A549 (cell line): ENCODE results near the gene PRKAR1A.

Experiments
- CHD2 ChIP-seq: fragments of 150-350 bp; IDR thresholded peaks from 2 replicates; pipeline ENCODE4 v1.6.1; 2014; ENCODE audit warnings: low read length; ENCODE audit not compliant: partially characterized antibody
- CTCF ChIP-seq: fragments of >200 bp; sonication (Bioruptor Twin); formaldehyde crosslinking; IDR thresholded peaks from 3 replicates; pipeline ENCODE4 v1.5.1; 2016
- EP300 ChIP-seq, 2 experiments: fragments of >200 bp; sonication (Bioruptor Twin); formaldehyde crosslinking; IDR thresholded peaks; 2 replicates in 1 of 2; 3 replicates in 1 of 2; pipeline ENCODE4 v1.6.1; 2016 to 2017
- HDAC2 ChIP-seq: fragments of 200-600 bp; sonication (generic); IDR thresholded peaks from 2 replicates; pipeline ENCODE4 v1.6.1; 2016
- MAFK ChIP-seq: fragments of 450-650 bp; IDR thresholded peaks from 2 replicates; pipeline ENCODE4 v1.6.1; 2014; ENCODE audit not compliant: partially characterized antibody
- MAZ ChIP-seq: fragments of 150-350 bp; IDR thresholded peaks from 2 replicates; pipeline ENCODE4 v1.6.1; 2014; ENCODE audit warnings: antibody characterized with exemption, low read depth, low read length, borderline replicate concordance
- POLR2A ChIP-seq: IDR thresholded peaks from 2 replicates; pipeline ENCODE4 v1.6.1; 2012; ENCODE audit warnings: mild to moderate bottlenecking, low read length
- POLR2AphosphoS2 ChIP-seq: conservative IDR thresholded peaks from 2 replicates; pipeline ENCODE4 v1.6.1; 2012; ENCODE audit warnings: low read length, improper control_type of control experiment, inconsistent platforms
- RAD21 ChIP-seq, 2 experiments: fragments of >200 bp in 1 of 2; sonication (Bioruptor Twin) in 1 of 2; formaldehyde crosslinking in 1 of 2; IDR thresholded peaks in 1 of 2; conservative IDR thresholded peaks in 1 of 2; 2 replicates in 1 of 2; 3 replicates in 1 of 2; pipeline ENCODE4 v1.6.1; 2012 to 2018; ENCODE audit warnings: inconsistent platforms in 1 of 2
- RCOR1 ChIP-seq: fragments of 150-350 bp; IDR thresholded peaks from 2 replicates; pipeline ENCODE4 v1.6.1; 2014; ENCODE audit warnings: antibody characterized with exemption, low read length, low read depth
- REST ChIP-seq: fragments of 200-600 bp; sonication (generic); IDR thresholded peaks from 2 replicates; pipeline ENCODE4 v1.6.1; 2016; ENCODE audit warnings: antibody characterized with exemption, mild to moderate bottlenecking, moderate library complexity
- RFX5 ChIP-seq: fragments of 450-650 bp; IDR thresholded peaks from 2 replicates; pipeline ENCODE4 v1.7.1; 2014; ENCODE audit warnings: antibody characterized with exemption, mild to moderate bottlenecking, moderate library complexity
- SMC3 ChIP-seq: fragments of >200 bp; sonication (Bioruptor Twin); formaldehyde crosslinking; IDR thresholded peaks from 3 replicates; pipeline ENCODE4 v1.6.1; 2018; ENCODE audit warnings: inconsistent platforms
- TP53 ChIP-seq: fragments of 250-450 bp; sonication (Bioruptor Pico); IDR thresholded peaks from 2 replicates; pipeline ENCODE4 v1.5.0; 2021; ENCODE audit warnings: mild to moderate bottlenecking, moderate library complexity

- TF ChIP-seq EP300 (IDR thresholded peaks at IDR 0.05) (no peak), CHD2 (no peak), CTCF (no peak), TP53 (CRISPR knock-in tag) (no peak), SMC3 (no peak), POLR2A (no peak), RAD21 (conservative IDR thresholded peaks at IDR 0.05 in 1 of 2, IDR thresholded peaks at IDR 0.05 in 1 of 2) (no peak), MAZ (no peak), MAFK (no peak), RFX5 (no peak), POLR2AphosphoS2 (no peak), REST (no peak), HDAC2 (no peak), RCOR1 (no peak)
Measured at GRCh38 chr17:68566442-68566738, 54.2 kb downstream of the PRKAR1A start.
